ENCODE results near the gene NEDD8.

GRCh38 chr14:24253936-24254335, 21.8 kb upstream of the NEDD8 start:
- TF ChIP-seq POLR2A (IDR thresholded peaks at IDR 0.05): no peak
- TF ChIP-seq, protein P1, sequence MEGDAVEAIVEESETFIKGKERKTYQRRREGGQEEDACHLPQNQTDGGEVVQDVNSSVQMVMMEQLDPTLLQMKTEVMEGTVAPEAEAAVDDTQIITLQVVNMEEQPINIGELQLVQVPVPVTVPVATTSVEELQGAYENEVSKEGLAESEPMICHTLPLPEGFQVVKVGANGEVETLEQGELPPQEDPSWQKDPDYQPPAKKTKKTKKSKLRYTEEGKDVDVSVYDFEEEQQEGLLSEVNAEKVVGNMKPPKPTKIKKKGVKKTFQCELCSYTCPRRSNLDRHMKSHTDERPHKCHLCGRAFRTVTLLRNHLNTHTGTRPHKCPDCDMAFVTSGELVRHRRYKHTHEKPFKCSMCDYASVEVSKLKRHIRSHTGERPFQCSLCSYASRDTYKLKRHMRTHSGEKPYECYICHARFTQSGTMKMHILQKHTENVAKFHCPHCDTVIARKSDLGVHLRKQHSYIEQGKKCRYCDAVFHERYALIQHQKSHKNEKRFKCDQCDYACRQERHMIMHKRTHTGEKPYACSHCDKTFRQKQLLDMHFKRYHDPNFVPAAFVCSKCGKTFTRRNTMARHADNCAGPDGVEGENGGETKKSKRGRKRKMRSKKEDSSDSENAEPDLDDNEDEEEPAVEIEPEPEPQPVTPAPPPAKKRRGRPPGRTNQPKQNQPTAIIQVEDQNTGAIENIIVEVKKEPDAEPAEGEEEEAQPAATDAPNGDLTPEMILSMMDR (IDR thresholded peaks at IDR 0.05 in 8 of 11, conservative IDR thresholded peaks at IDR 0.05 in 3 of 11): no peak

Measured in spleen (tissue), 7 donors.